A204.1 (cell line): ENCODE results near the gene CEP89.
"Not testable (repeated sequence)": the region's sequence is repeated elsewhere in the genome, so short reads cannot be mapped to it uniquely, and the experiment has no call there.

ENCODE experiments used
- FAIRE-seq: peaks from 2 replicates; lab custom pipeline; 2012; peaks lifted over from hg19 to GRCh38; lab: Jason Lieb, UNC

CEP89 gene

GRCh38 chr19:32868206-32868950 lies 103.4 kb downstream of the CEP89 start:
- no peak for FAIRE-seq

- FAIRE-seq: not testable (repeated sequence)
Measured at GRCh38 chr19:32867436-32867835, 104.3 kb downstream of the CEP89 start.

GRCh38 chr19:32866564-32867265 lies 105.0 kb downstream of the CEP89 start:
- FAIRE-seq: no peak

- no peak for FAIRE-seq
Measured at GRCh38 chr19:32866061-32866460, 105.7 kb downstream of the CEP89 start.

GRCh38 chr19:32865326-32865725 lies 106.4 kb downstream of the CEP89 start:
- FAIRE-seq: no peak

- no peak for FAIRE-seq
Measured at GRCh38 chr19:32864318-32865007, 107.3 kb downstream of the CEP89 start.

GRCh38 chr19:32863841-32864240 lies 107.9 kb downstream of the CEP89 start:
- no peak for FAIRE-seq

GRCh38 chr19:32863301-32863700 lies 108.5 kb downstream of the CEP89 start:
- FAIRE-seq: no peak

- FAIRE-seq: no peak
Measured at GRCh38 chr19:32862741-32863140, 109.0 kb downstream of the CEP89 start.

- no peak for FAIRE-seq
Measured at GRCh38 chr19:32862173-32862572, 109.6 kb downstream of the CEP89 start.

- no peak for FAIRE-seq
Measured at GRCh38 chr19:32861596-32861995, 110.2 kb downstream of the CEP89 start.

- FAIRE-seq: no peak
Measured at GRCh38 chr19:32859591-32859990, 112.2 kb downstream of the CEP89 start.

- no peak for FAIRE-seq
Measured at GRCh38 chr19:32858559-32858958, 113.2 kb downstream of the CEP89 start.

- FAIRE-seq: no peak
Measured at GRCh38 chr19:32858155-32858554, 113.6 kb downstream of the CEP89 start.

- no peak for FAIRE-seq
Measured at GRCh38 chr19:32857584-32857983, 114.2 kb downstream of the CEP89 start.

GRCh38 chr19:32856818-32857217 lies 114.9 kb downstream of the CEP89 start:
- not testable (repeated sequence) for FAIRE-seq

- no peak for FAIRE-seq
Measured at GRCh38 chr19:32852216-32852615, 119.5 kb downstream of the CEP89 start.

- not testable (repeated sequence) for FAIRE-seq
Measured at GRCh38 chr19:32848035-32848434, 123.7 kb downstream of the CEP89 start.

- FAIRE-seq: no peak
Measured at GRCh38 chr19:32843716-32844245, 128.0 kb downstream of the CEP89 start.

- FAIRE-seq: no peak
Measured at GRCh38 chr19:32842061-32842460, 129.7 kb downstream of the CEP89 start.

- no peak for FAIRE-seq
Measured at GRCh38 chr19:32837531-32837930, 134.2 kb downstream of the CEP89 start.

GRCh38 chr19:32833388-32833787 lies 138.4 kb downstream of the CEP89 start:
- FAIRE-seq: not testable (repeated sequence)

GRCh38 chr19:32832825-32833224 lies 138.9 kb downstream of the CEP89 start:
- FAIRE-seq: not testable (repeated sequence)
